Skeletal muscle cell (primary cell): ENCODE measurements around the gene PSMG4.

Experiments
- DNase-seq: peaks from one replicate; pipeline ENCODE4 v3.0.0-alpha.2; 2010; ENCODE audit warnings: low read depth
- H3K4me3 ChIP-seq: 2 replicates; pipeline ENCODE4 v1.5.1; 2011; ENCODE audit warnings: low read depth, mild to moderate bottlenecking, control low read depth, low read length, moderate library complexity

The PSMG4 gene

GRCh38 chr6:3258720-3259490 is at the start of gene PSMG4:
TSS of gene PSMG4 (plus strand) at chr6:3258947. CDS start at chr6:3259023, 76 bp downstream.
- peak within 1 kb of the TSS; percentile 91 for H3K4me3 ChIP-seq
- peak; percentile 65 for DNase-seq

- DNase-seq, result peak; percentile 94
- peak overlapping the region; percentile 27 for H3K4me3 ChIP-seq
Measured at GRCh38 chr6:3209114-3210023, 49.4 kb upstream of the PSMG4 start.

GRCh38 chr6:3210024-3210610 is 48.6 kb upstream of the PSMG4 start:
- no peak for DNase-seq
- H3K4me3 ChIP-seq, result no peak overlapping the region

GRCh38 chr6:3211681-3212080 is 47.1 kb upstream of the PSMG4 start:
- no peak for DNase-seq

GRCh38 chr6:3212261-3212660 is 46.5 kb upstream of the PSMG4 start:
- H3K4me3 ChIP-seq, result no peak overlapping the region

More at GRCh38 chr6:3211681-3212080, 47.1 kb upstream of the PSMG4 start:
- H3K4me3 ChIP-seq, result no peak overlapping the region

GRCh38 chr6:3213334-3213695 is 45.4 kb upstream of the PSMG4 start:
- no peak overlapping the region for H3K4me3 ChIP-seq
- DNase-seq, result no peak

More at GRCh38 chr6:3212261-3212660, 46.5 kb upstream of the PSMG4 start:
- no peak for DNase-seq

- DNase-seq, result no peak
- no peak overlapping the region for H3K4me3 ChIP-seq
Measured at GRCh38 chr6:3214898-3215297, 43.8 kb upstream of the PSMG4 start.

- H3K4me3 ChIP-seq, result no peak overlapping the region
- no peak for DNase-seq
Measured at GRCh38 chr6:3217286-3217685, 41.5 kb upstream of the PSMG4 start.

- no peak for DNase-seq
- H3K4me3 ChIP-seq, result no peak overlapping the region
Measured at GRCh38 chr6:3218266-3218665, 40.5 kb upstream of the PSMG4 start.

- no peak for DNase-seq
- no peak overlapping the region for H3K4me3 ChIP-seq
Measured at GRCh38 chr6:3220366-3220765, 38.4 kb upstream of the PSMG4 start.

- no peak overlapping the region for H3K4me3 ChIP-seq
- DNase-seq, result no peak
Measured at GRCh38 chr6:3221578-3221977, 37.2 kb upstream of the PSMG4 start.

GRCh38 chr6:3222506-3223038 is 36.2 kb upstream of the PSMG4 start:
- no peak for DNase-seq
- no peak overlapping the region for H3K4me3 ChIP-seq

- peak overlapping the region; percentile 58 for H3K4me3 ChIP-seq
- no peak for DNase-seq
Measured at GRCh38 chr6:3226042-3226441, 32.7 kb upstream of the PSMG4 start.

GRCh38 chr6:3226481-3227362 is 32.0 kb upstream of the PSMG4 start:
- no peak for DNase-seq
- H3K4me3 ChIP-seq, result peak overlapping the region; percentile 58

- H3K4me3 ChIP-seq, result peak within 1 kb of the TSS; percentile 58
- DNase-seq, result no peak
Measured at GRCh38 chr6:3227363-3228045, 31.2 kb upstream of the PSMG4 start, which contains the start of gene TUBB2B. TSS of gene TUBB2B (minus strand) at chr6:3227653. CDS start at chr6:3227543, 110 bp downstream.

GRCh38 chr6:3228046-3228671 is 30.6 kb upstream of the PSMG4 start:
- peak overlapping the region; percentile 58 for H3K4me3 ChIP-seq
- DNase-seq, result no peak

- H3K4me3 ChIP-seq, result no peak overlapping the region
- no peak for DNase-seq
Measured at GRCh38 chr6:3228771-3229565, 29.8 kb upstream of the PSMG4 start.
